Gastrocnemius medialis (tissue), 4 donors: Measurements from ENCODE around the gene CLNS1A. TPM values are rescaled to one million over a fixed set of nuclear protein-coding genes. Genes with fewer than 3 reads are reported as not detected.

ENCODE experiments used
- ATAC-seq, 2 donors: fragments of 150-250 bp; one replicate each; pipeline ENCODE4 v1.9.1; 2016
- DNase-seq, 2 donors: peaks; one replicate each; pipeline ENCODE4 v3.0.0-alpha.2; 2019
- H3K27ac ChIP-seq, 4 donors: fragments of 200-600 bp; sonication (generic); 1 replicate in 1 of 4; 2 replicates in 3 of 4; pipeline ENCODE4 v1.5.1; 2016 to 2018; ENCODE audit warnings: mild to moderate bottlenecking in 2 of 4, moderate library complexity in 1 of 4
- H3K27me3 ChIP-seq, 3 donors: fragments of 200-600 bp; sonication (generic) in 2 of 3; 1 replicate in 1 of 3; 2 replicates in 2 of 3; pipeline versions ENCODE4 v1.5.1 to v1.6.0; 2016 to 2019; ENCODE audit warnings: mild to moderate bottlenecking in 1 of 3, moderate library complexity in 1 of 3
- H3K36me3 ChIP-seq, 2 donors: fragments of 200-600 bp; sonication (generic) in 1 of 2; one replicate each; pipeline ENCODE4 v1.5.1; 2017 to 2018
- H3K4me1 ChIP-seq, 2 donors: fragments of 200-600 bp; sonication (generic) in 1 of 2; one replicate each; pipeline ENCODE4 v1.5.1; 2016 to 2017; ENCODE audit warnings: mild to moderate bottlenecking in 2 of 2
- H3K4me3 ChIP-seq, 4 donors: fragments of 200-600 bp; sonication (generic) in 3 of 4; 1 replicate in 1 of 4; 2 replicates in 3 of 4; pipeline ENCODE4 v1.5.1; 2016 to 2019; ENCODE audit warnings: mild to moderate bottlenecking in 2 of 4
- H3K9me3 ChIP-seq, 3 donors: fragments of 200-600 bp; sonication (generic) in 2 of 3; 1 replicate in 1 of 3; 2 replicates in 2 of 3; pipeline ENCODE4 v1.5.1; 2016 to 2019
- POLR2A ChIP-seq, 2 donors: fragments of 450-650 bp; IDR thresholded peaks; one replicate each; pipeline ENCODE4 v1.6.1; 2017; ENCODE audit warnings: antibody characterized with exemption in 2 of 2, mild to moderate bottlenecking in 2 of 2, moderate library complexity in 2 of 2
- in situ Hi-C, 4 donors: fragments of 200-750 bp; cut with MboI; loops; one replicate each; pipeline versions ENCODE4 v1.15.0 to v1.8.0; 2017; ENCODE audit warnings: low sequenced_read_pairs in 4 of 4
- intact Hi-C: fragments of 100-400 bp; cut with DNase I; formaldehyde crosslinking; loops from one replicate; pipeline ENCODE4 v1.15.1; 2023; ENCODE audit warnings: low total_unique reads
- total RNA-seq, 4 donors: library from RNA; depleted of rRNA; stranded (reverse); fragments of >200 nt; gene quantifications; one replicate each; pipeline versions ENCODE4 v1.1.0 to v1.2.3, GENCODE V29; 2016
- TF ChIP-seq, protein P1 (sequence below), 5 experiments: fragments of 450-650 bp in 3 of 5; fragments of 200-600 bp in 2 of 5; sonication (generic) in 2 of 5; IDR thresholded peaks in 4 of 5; conservative IDR thresholded peaks in 1 of 5; 1 replicate in 4 of 5; 2 replicates in 1 of 5; pipeline ENCODE4 v1.5.1; 2016 to 2019; ENCODE audit warnings: antibody characterized with exemption in 5 of 5, mild to moderate bottlenecking in 3 of 5, moderate library complexity in 3 of 5

Gene CLNS1A
- total RNA-seq, 4 donors from 2014 or later: 47.0 to 92.0 (median 81.3) TPM

DNA sequence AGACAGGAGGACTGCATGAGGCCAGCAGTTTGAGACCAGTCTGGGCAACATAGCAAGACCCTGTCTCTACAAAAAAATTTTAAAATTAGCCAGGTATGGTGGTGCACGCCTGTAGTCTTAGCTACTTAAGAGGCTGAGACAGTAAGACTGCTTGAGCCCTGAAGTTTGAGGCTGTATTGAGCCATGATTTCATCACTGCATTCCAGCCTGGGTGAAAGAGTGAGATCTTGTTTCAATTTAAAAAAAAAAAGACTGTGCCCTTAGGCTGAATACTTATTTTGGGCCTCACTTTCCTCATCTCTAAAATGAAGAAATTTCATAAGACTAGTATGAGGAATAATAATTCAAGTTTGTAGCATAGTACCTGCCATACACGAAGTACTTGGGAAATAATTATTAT is 41.0 kb downstream of the CLNS1A start:
- Histone ChIP-seq H3K27ac (no peak overlapping the region), H3K27me3 (no peaks in the 10 kb centered on the region), H3K4me1 (no peaks in the 10 kb centered on the region), H3K9me3 (no peaks in the 10 kb centered on the region), H3K36me3 (no peaks in the 10 kb centered on the region), H3K4me3 (no peak overlapping the region)
- TF ChIP-seq, protein P1, sequence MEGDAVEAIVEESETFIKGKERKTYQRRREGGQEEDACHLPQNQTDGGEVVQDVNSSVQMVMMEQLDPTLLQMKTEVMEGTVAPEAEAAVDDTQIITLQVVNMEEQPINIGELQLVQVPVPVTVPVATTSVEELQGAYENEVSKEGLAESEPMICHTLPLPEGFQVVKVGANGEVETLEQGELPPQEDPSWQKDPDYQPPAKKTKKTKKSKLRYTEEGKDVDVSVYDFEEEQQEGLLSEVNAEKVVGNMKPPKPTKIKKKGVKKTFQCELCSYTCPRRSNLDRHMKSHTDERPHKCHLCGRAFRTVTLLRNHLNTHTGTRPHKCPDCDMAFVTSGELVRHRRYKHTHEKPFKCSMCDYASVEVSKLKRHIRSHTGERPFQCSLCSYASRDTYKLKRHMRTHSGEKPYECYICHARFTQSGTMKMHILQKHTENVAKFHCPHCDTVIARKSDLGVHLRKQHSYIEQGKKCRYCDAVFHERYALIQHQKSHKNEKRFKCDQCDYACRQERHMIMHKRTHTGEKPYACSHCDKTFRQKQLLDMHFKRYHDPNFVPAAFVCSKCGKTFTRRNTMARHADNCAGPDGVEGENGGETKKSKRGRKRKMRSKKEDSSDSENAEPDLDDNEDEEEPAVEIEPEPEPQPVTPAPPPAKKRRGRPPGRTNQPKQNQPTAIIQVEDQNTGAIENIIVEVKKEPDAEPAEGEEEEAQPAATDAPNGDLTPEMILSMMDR (IDR thresholded peaks at IDR 0.05 in 4 of 5, conservative IDR thresholded peaks at IDR 0.05 in 1 of 5): no peak
- TF ChIP-seq POLR2A (IDR thresholded peaks at IDR 0.05): no peak
- intact Hi-C loops: no loop called here
- in situ Hi-C loops: no loop called here
- ATAC-seq: peak in 1 of 2 donors; percentile 69
- DNase-seq: no peak

DNA sequence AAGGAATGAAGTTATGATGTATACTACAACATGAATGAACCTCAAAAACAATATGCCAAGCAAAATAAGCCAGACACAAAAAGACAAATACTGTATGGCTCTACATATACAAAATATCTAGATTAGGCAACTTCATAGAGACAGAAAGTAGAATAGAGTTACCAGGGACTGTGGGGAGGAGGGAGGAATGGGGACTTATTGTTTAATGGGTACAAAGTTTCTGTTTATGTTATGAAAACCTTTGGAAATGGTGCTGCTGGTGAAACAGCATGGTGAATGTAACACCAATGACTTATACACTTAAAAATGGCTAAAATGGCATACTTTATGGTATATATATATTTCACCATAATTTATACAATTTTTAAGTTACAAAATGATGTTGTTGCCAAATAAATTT is 43.7 kb downstream of the CLNS1A start:
- Histone ChIP-seq H3K4me1 (peaks cover 0 to 11% of the 10 kb centered on the region in 2 donors), H3K27me3 (no peaks in the 10 kb centered on the region), H3K27ac (no peak overlapping the region), H3K36me3 (no peaks in the 10 kb centered on the region), H3K9me3 (no peaks in the 10 kb centered on the region), H3K4me3 (no peak overlapping the region)
- no peak for ATAC-seq
- in situ Hi-C loops: no loop called here
- TF ChIP-seq, protein P1 (IDR thresholded peaks at IDR 0.05 in 4 of 5, conservative IDR thresholded peaks at IDR 0.05 in 1 of 5): no peak
- TF ChIP-seq POLR2A (IDR thresholded peaks at IDR 0.05): no peak
- DNase-seq: no peak
- intact Hi-C loops: no loop called here

DNA sequence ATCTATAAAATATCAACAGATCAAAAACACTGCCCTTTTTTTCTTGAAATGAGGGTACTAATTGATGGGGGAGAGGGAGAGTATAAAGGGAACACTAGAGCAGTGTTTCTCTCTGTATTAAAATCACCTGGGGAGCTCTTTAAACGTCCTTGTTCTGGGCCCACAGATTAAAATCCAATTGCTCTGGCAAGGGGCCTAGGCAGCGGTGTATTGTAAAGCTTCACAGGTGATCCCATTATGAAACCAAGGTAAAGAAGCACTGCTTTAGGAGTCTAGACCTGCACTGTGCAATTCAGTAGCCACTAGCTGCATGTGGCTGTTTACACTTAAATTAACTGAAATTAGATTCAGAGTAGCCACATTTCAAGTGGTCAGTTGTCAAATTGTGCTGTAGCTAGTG is 44.9 kb downstream of the CLNS1A start:
- intact Hi-C loops: no loop called here
- ATAC-seq (no peak), DNase-seq (no peak)
- no peaks in the 10 kb centered on the region for H3K36me3 ChIP-seq
- H3K4me3 ChIP-seq: no peak overlapping the region
- no peaks in the 10 kb centered on the region for H3K9me3 ChIP-seq
- in situ Hi-C loops: no loop called here
- H3K27me3 ChIP-seq: no peaks in the 10 kb centered on the region
- no peak for TF ChIP-seq POLR2A (IDR thresholded peaks at IDR 0.05)
- TF ChIP-seq, protein P1 (IDR thresholded peaks at IDR 0.05 in 4 of 5, conservative IDR thresholded peaks at IDR 0.05 in 1 of 5): no peak
- H3K27ac ChIP-seq: no peak overlapping the region
- peaks cover 0 to 11% of the 10 kb centered on the region in 2 donors for H3K4me1 ChIP-seq

DNA sequence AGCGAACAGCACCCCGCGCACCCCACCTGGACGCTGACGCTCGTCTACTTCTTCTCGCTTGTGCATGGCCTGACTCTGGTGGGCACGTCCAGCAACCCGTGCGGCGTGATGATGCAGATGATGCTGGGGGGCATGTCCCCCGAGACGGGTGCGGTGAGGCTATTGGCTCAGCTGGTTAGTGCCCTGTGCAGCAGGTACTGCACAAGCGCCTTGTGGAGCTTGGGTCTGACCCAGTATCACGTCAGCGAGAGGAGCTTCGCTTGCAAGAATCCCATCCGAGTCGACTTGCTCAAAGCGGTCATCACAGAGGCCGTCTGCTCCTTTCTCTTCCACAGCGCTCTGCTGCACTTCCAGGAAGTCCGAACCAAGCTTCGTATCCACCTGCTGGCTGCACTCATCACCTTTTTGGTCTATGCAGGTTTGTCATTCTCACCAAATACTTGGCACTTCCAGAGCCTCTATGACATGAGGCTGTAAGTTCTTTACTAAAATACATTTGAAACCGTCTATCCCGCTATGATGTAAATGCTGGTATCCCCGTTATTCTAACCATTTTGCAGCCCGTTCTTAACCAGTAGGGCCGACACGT is 47.3 kb downstream of the CLNS1A start:
- no peak for TF ChIP-seq POLR2A (IDR thresholded peaks at IDR 0.05)
- TF ChIP-seq, protein P1 (IDR thresholded peaks at IDR 0.05 in 4 of 5, conservative IDR thresholded peaks at IDR 0.05 in 1 of 5): no peak
- Histone ChIP-seq H3K27me3 (no peaks in the 10 kb centered on the region), H3K9me3 (no peaks in the 10 kb centered on the region), H3K4me1 (peaks cover 0 to 11% of the 10 kb centered on the region in 2 donors), H3K27ac (peak overlapping the region in 3 of 4 donors; percentile 69 to 84 (median 80)), H3K4me3 (peak overlapping the region; percentile 68 to 92 (median 72)), H3K36me3 (no peaks in the 10 kb centered on the region)
- in situ Hi-C loops (no loop called here), intact Hi-C loops (no loop called here)
- DNase-seq: peak in 1 of 2 donors; percentile 22
- peak; percentile 16 to 28 for ATAC-seq
